SK-N-SH (cell line): Measurements from ENCODE around the gene SHROOM3. TPM values are rescaled to one million over a fixed set of nuclear protein-coding genes. Genes with fewer than 3 reads are reported as not detected.

ENCODE experiments used
- CTCF ChIA-PET: fragments of 300-600, 350-600 bp; formaldehyde crosslinking; extraction: SDS; loops from one replicate; lab custom pipeline; 2021; lab: Yijun Ruan, JAX
- POLR2A ChIA-PET: fragments of 350-600 bp; sonication (Branson Sonifier 250); formaldehyde crosslinking; extraction: SDS; loops from one replicate; lab custom pipeline; 2020; ENCODE audit warnings: antibody characterized with exemption, inconsistent platforms; lab: Yijun Ruan, JAX
- DNase-seq: peaks from one replicate; pipeline ENCODE4 v3.0.0; 2012
- H2AFZ ChIP-seq: fragments of 200-600 bp; sonication (generic); 2 replicates; pipeline ENCODE4 v1.8.1; 2016; ENCODE audit warnings: antibody characterized with exemption, mild to moderate bottlenecking, low read depth
- H3F3A ChIP-seq: fragments of 200-600 bp; sonication (generic); replicated peaks from 2 replicates; pipeline ENCODE3; 2016; ENCODE audit warnings: antibody characterized with exemption, mild to moderate bottlenecking; ENCODE audit not compliant: insufficient read depth
- H3K27ac ChIP-seq, 2 experiments: fragments of 200-500 bp in 1 of 2; fragments of 200-600 bp in 1 of 2; sonication (Bioruptor generic) in 1 of 2; sonication (generic), shearing (Covaris generic) in 1 of 2; 2 replicates each; pipeline versions ENCODE4 v1.5.1 to v1.6.1; 2014 to 2016; ENCODE audit warnings: low read depth in 2 of 2, inconsistent platforms in 1 of 2, low read length in 1 of 2, mild to moderate bottlenecking in 1 of 2, mixed read lengths in 1 of 2
- H3K27me3 ChIP-seq: fragments of 200-600 bp; sonication (generic), shearing (Covaris generic); 2 replicates; pipeline ENCODE4 v1.6.1; 2016; ENCODE audit warnings: mixed run types; ENCODE audit not compliant: insufficient read depth
- H3K36me3 ChIP-seq, 2 experiments: fragments of 200-500 bp in 1 of 2; fragments of 200-600 bp in 1 of 2; sonication (Bioruptor generic) in 1 of 2; sonication (generic) in 1 of 2; replicated peaks in 1 of 2; 2 replicates each; pipeline versions ENCODE3 to v1.5.1; 2014 to 2016; ENCODE audit warnings: low read length in 1 of 2, mild to moderate bottlenecking in 1 of 2; ENCODE audit not compliant: insufficient read depth in 2 of 2, control insufficient read depth in 1 of 2
- H3K4me1 ChIP-seq, 2 experiments: fragments of 200-500 bp in 1 of 2; fragments of 200-600 bp in 1 of 2; sonication (Bioruptor generic) in 1 of 2; sonication (generic), shearing (Covaris generic) in 1 of 2; 2 replicates each; pipeline versions ENCODE4 v1.5.1 to v1.6.1; 2014 to 2016; ENCODE audit warnings: low read depth in 1 of 2, low read length in 1 of 2, mixed run types in 1 of 2; ENCODE audit not compliant: insufficient read depth in 2 of 2, control insufficient read depth in 1 of 2
- H3K4me2 ChIP-seq: fragments of 200-600 bp; sonication (generic), shearing (Covaris generic); 2 replicates; pipeline ENCODE4 v1.6.1; 2017; ENCODE audit warnings: mixed run types
- H3K4me3 ChIP-seq, 2 experiments: fragments of 200-500 bp in 1 of 2; fragments of 200-600 bp in 1 of 2; sonication (Bioruptor generic) in 1 of 2; sonication (generic), shearing (Covaris generic) in 1 of 2; 2 replicates each; pipeline versions ENCODE4 v1.5.1 to v1.8.1; 2014 to 2016; ENCODE audit warnings: low read depth in 2 of 2, inconsistent platforms in 1 of 2, low read length in 1 of 2, mild to moderate bottlenecking in 1 of 2, mixed read lengths in 1 of 2, moderate library complexity in 1 of 2
- H3K79me2 ChIP-seq: fragments of 200-600 bp; sonication (generic); 2 replicates; pipeline ENCODE4 v1.8.1; 2017; ENCODE audit warnings: mild to moderate bottlenecking; ENCODE audit not compliant: insufficient read depth
- H3K9ac ChIP-seq: fragments of 200-600 bp; sonication (generic); 2 replicates; pipeline ENCODE4 v1.6.1; 2017; ENCODE audit warnings: mixed run types
- H3K9me2 ChIP-seq: fragments of 200-600 bp; sonication (generic); 2 replicates; pipeline ENCODE4 v1.6.1; 2017; ENCODE audit warnings: mixed run types
- H3K9me3 ChIP-seq: fragments of 200-600 bp; sonication (generic); 2 replicates; pipeline ENCODE4 v1.6.1; 2017; ENCODE audit warnings: mixed run types, mild to moderate bottlenecking, moderate library complexity
- H4K20me1 ChIP-seq: fragments of 200-600 bp; sonication (generic); 2 replicates; pipeline ENCODE4 v1.6.1; 2017; ENCODE audit warnings: mild to moderate bottlenecking, mixed run types; ENCODE audit not compliant: insufficient read depth
- CHD2 ChIP-seq: fragments of 150-350 bp; IDR thresholded peaks from 2 replicates; pipeline ENCODE4 v1.6.1; 2018; ENCODE audit warnings: low read length; ENCODE audit not compliant: partially characterized antibody
- EP300 ChIP-seq, 2 experiments: IDR thresholded peaks; 2 replicates each; pipeline versions ENCODE4 v1.4.0 to v1.6.1; 2012; ENCODE audit warnings: borderline replicate concordance in 1 of 2, low read depth in 1 of 2, low read length in 1 of 2
- EZH2phosphoT487 ChIP-seq: fragments of 200-600 bp; sonication (generic); IDR thresholded peaks from 2 replicates; pipeline ENCODE4 v1.6.1; 2017; ENCODE audit warnings: low read depth, mixed run types, mild to moderate bottlenecking, antibody characterized with exemption, moderate library complexity, borderline replicate concordance
- FOSL2 ChIP-seq: IDR thresholded peaks from 2 replicates; pipeline ENCODE4 v1.4.0; 2012; ENCODE audit warnings: low read depth, mild to moderate bottlenecking, moderate library complexity, borderline replicate concordance
- GABPA ChIP-seq: IDR thresholded peaks from 2 replicates; pipeline ENCODE4 v1.4.0; 2012; ENCODE audit warnings: low read depth, mild to moderate bottlenecking
- JUND ChIP-seq: IDR thresholded peaks from 2 replicates; pipeline ENCODE4 v1.4.0; 2012
- NFIC ChIP-seq: IDR thresholded peaks from 2 replicates; pipeline ENCODE4 v1.4.0; 2012; ENCODE audit warnings: borderline replicate concordance
- NRF1 ChIP-seq: IDR thresholded peaks from 2 replicates; pipeline ENCODE4 v1.6.1; 2012; ENCODE audit warnings: low read depth, mild to moderate bottlenecking, low read length
- POLR2AphosphoS5 ChIP-seq: IDR thresholded peaks from 2 replicates; pipeline ENCODE4 v1.6.1; 2012; ENCODE audit warnings: low read depth, low read length
- RAD21 ChIP-seq: IDR thresholded peaks from 2 replicates; pipeline ENCODE4 v1.6.1; 2012; ENCODE audit warnings: mild to moderate bottlenecking, low read length
- RXRA ChIP-seq: IDR thresholded peaks from 2 replicates; pipeline ENCODE4 v1.4.0; 2012; ENCODE audit warnings: low read depth, mild to moderate bottlenecking, borderline replicate concordance
- WGBS: methylation state at CpG from one replicate; pipeline ENCODE4 v1.1.6; 2017; ENCODE audit warnings: low lambda C conversion rate; 5-methylcytosine and 5-hydroxymethylcytosine counted together
- polyA plus RNA-seq, 3 experiments: library from polyadenylated mRNA; depleted of rRNA; stranded (reverse); fragments of >200 nt; gene quantifications; 2 replicates each; pipeline ENCODE4 v1.2.3, GENCODE V29; 2012
- TF ChIP-seq, protein P1 (sequence below): fragments of 150-350 bp; IDR thresholded peaks from 2 replicates; pipeline ENCODE4 v1.6.1; 2016; ENCODE audit warnings: mild to moderate bottlenecking, low read depth, low read length

Gene SHROOM3
- polyA plus RNA-seq, 1 of the 3 experiments (the other 2 are of a cell fraction): 4.3 TPM

DNA sequence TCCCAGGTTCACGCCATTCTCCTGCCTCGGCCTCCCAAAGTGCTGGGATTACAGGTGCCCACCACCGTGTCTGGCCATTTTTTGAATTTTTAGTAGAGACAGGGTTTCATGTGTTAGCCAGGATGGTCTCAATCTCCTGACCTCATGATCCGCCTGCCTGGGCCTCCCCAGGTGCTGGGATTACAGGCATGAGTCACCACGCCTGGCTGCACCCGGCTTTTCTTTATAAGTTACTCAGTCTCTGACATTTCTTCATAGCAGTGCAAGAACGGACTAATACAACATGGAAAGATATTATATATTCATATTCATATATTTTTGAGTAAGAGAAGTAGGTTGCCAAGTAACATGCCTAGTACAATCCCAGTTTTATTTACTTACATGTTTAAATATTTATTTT is 22.9 kb downstream of the SHROOM3 start:
- TF ChIP-seq CHD2 (no peak), NFIC (no peak), RXRA (no peak), FOSL2 (no peak), JUND (no peak), GABPA (no peak), EP300 (IDR thresholded peaks at IDR 0.05; ENCODE audit: borderline replicate concordance in 1 of 2, low read depth in 1 of 2, low read length in 1 of 2) (no peak), RAD21 (no peak), NRF1 (no peak)
- TF ChIP-seq, protein P1, sequence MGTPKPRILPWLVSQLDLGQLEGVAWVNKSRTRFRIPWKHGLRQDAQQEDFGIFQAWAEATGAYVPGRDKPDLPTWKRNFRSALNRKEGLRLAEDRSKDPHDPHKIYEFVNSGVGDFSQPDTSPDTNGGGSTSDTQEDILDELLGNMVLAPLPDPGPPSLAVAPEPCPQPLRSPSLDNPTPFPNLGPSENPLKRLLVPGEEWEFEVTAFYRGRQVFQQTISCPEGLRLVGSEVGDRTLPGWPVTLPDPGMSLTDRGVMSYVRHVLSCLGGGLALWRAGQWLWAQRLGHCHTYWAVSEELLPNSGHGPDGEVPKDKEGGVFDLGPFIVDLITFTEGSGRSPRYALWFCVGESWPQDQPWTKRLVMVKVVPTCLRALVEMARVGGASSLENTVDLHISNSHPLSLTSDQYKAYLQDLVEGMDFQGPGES: no peak
- H3K9me2 ChIP-seq: no peaks in the 10 kb centered on the region
- ChIA-PET CTCF (interaction anchor here (1.0 to 1.3 kb wide), 2 partner anchors 27 to 638 kb away, joined by 3 read pairs; no protein-coding TSS in a partner anchor), POLR2A (no interaction called here)
- no peaks in the 10 kb centered on the region for H3K79me2 ChIP-seq
- H3K4me3 ChIP-seq: no peak overlapping the region
- no peak overlapping the region for H2AFZ ChIP-seq
- no peak overlapping the region for H3K4me2 ChIP-seq
- no peaks in the 10 kb centered on the region for H4K20me1 ChIP-seq
- 92% methylated on average over 7 of the region's 7 CpGs for WGBS
- H3K27ac ChIP-seq: no peak overlapping the region; a peak in 1 of 4 replicates
- no peaks in the 10 kb centered on the region for H3K27me3 ChIP-seq
- DNase-seq: no peak
- H3F3A ChIP-seq: no peaks in the 10 kb centered on the region
- no peaks in the 10 kb centered on the region for H3K9me3 ChIP-seq
- no peak overlapping the region for H3K9ac ChIP-seq
- no peaks in the 10 kb centered on the region for H3K36me3 ChIP-seq
- no peaks in the 10 kb centered on the region; a peak in 1 of 4 replicates for H3K4me1 ChIP-seq

DNA sequence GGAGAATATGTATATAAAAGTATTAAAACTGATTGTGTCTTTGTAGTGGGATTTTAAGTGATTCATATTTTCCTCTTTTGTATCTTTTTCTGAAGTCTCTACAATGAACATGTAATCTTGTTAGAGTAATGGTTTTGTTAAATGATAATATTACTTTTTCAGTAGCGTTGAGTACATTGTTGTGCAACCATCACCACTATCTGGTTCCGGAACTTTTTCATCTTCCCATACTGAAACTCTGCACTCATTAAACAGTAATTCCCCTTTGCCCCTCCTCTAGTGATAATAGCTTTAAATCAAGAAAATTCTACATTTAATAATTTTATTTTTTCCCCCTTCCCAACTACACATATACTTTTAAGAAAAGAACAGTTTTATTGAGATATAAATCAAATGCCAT is 23.3 kb downstream of the SHROOM3 start:
- ChIA-PET POLR2A (no interaction called here), CTCF (interaction anchor here (1.0 to 1.3 kb wide), 2 partner anchors 27 to 637 kb away, joined by 3 read pairs; no protein-coding TSS in a partner anchor)
- Histone ChIP-seq H3K4me2 (no peak overlapping the region), H3K27ac (peak overlapping the region in 1 of 2 experiments; percentile 80; a peak in 1 of 4 replicates), H3K36me3 (no peaks in the 10 kb centered on the region), H3K9ac (no peak overlapping the region), H2AFZ (0 out of 2 replicates have a peak overlapping the region, but pooled peaks have one; percentile 83), H3K27me3 (no peaks in the 10 kb centered on the region), H3K9me3 (no peaks in the 10 kb centered on the region), H4K20me1 (no peaks in the 10 kb centered on the region), H3K4me3 (no peak overlapping the region), H3F3A (no peaks in the 10 kb centered on the region), H3K4me1 (no peaks in the 10 kb centered on the region; a peak in 1 of 4 replicates), H3K9me2 (no peaks in the 10 kb centered on the region), H3K79me2 (no peaks in the 10 kb centered on the region)
- no peak for DNase-seq
- WGBS: 94% methylated on average over 2 of the region's 2 CpGs
- no peak for TF ChIP-seq EP300 (IDR thresholded peaks at IDR 0.05; ENCODE audit: borderline replicate concordance in 1 of 2, low read depth in 1 of 2, low read length in 1 of 2)
- TF ChIP-seq EZH2phosphoT487: no peak
- no peak for TF ChIP-seq POLR2AphosphoS5
- TF ChIP-seq NRF1: no peak
- no peak for TF ChIP-seq GABPA
